IMR-90 (cell line): ENCODE data around the gene FOXK1. TPM values are rescaled to one million over a fixed set of nuclear protein-coding genes. Genes with fewer than 3 reads are reported as not detected.

ENCODE experiments used
- ATAC-seq: fragments of 200-7000 bp; cut with Tn5 transposase; 2 replicates; pipeline ENCODE4 v1.9.1; 2020; ENCODE audit warnings: low read depth, mild to moderate bottlenecking, moderate library complexity
- BruUV-seq: library from RNA; stranded (reverse); fragments of 400-500 nt; replicated peaks from 2 replicates; lab custom pipeline; 2021; lab: Mats Ljungman, UMichigan
- CTCF ChIA-PET: fragments of 300-600 bp; formaldehyde crosslinking; extraction: SDS; loops from one replicate; lab custom pipeline; 2021; ENCODE audit warnings: antibody characterized with exemption; lab: Yijun Ruan, JAX
- POLR2A ChIA-PET: fragments of 300-600 bp; sonication (Branson Sonifier 250); formaldehyde crosslinking; loops from one replicate; lab custom pipeline; 2022; ENCODE audit warnings: antibody characterized with exemption; ENCODE audit not compliant: unreplicated experiment; lab: Charles Lee
- DNase-seq: peaks from one replicate; pipeline ENCODE4 v3.0.0; 2013
- H2AFZ ChIP-seq: replicated peaks from 2 replicates; pipeline ENCODE3; 2013; ENCODE audit warnings: low read length, mild to moderate bottlenecking; ENCODE audit not compliant: poor library complexity
- H2AK5ac ChIP-seq: 2 replicates; pipeline ENCODE4 v1.6.1; 2013; ENCODE audit warnings: low read depth, low read length, inconsistent platforms
- H2AK9ac ChIP-seq: replicated peaks from 2 replicates; pipeline ENCODE3; 2013; ENCODE audit warnings: mild to moderate bottlenecking, low read depth, low read length, moderate library complexity; ENCODE audit not compliant: poor library complexity
- H2BK120ac ChIP-seq: 2 replicates; pipeline ENCODE4 v1.6.1; 2013; ENCODE audit warnings: low read depth, low read length, inconsistent platforms
- H2BK15ac ChIP-seq: 3 replicates; pipeline ENCODE4 v1.6.1; 2013; ENCODE audit warnings: low read depth, low read length, inconsistent platforms
- H2BK20ac ChIP-seq: 2 replicates; pipeline ENCODE4 v1.6.1; 2013; ENCODE audit warnings: low read depth, mild to moderate bottlenecking, inconsistent platforms, low read length, moderate library complexity
- H2BK5ac ChIP-seq: 2 replicates; pipeline ENCODE4 v1.6.1; 2013; ENCODE audit warnings: mild to moderate bottlenecking, low read depth, low read length, inconsistent platforms; ENCODE audit not compliant: poor library complexity, severe bottlenecking
- H3K14ac ChIP-seq: replicated peaks from 2 replicates; pipeline ENCODE4 v1.6.1; 2013; ENCODE audit warnings: low read depth, low read length, inconsistent platforms
- H3K18ac ChIP-seq: 2 replicates; pipeline ENCODE4 v1.6.1; 2013; ENCODE audit warnings: low read depth, low read length, control low read depth
- H3K23ac ChIP-seq: 2 replicates; pipeline ENCODE4 v1.6.1; 2013; ENCODE audit warnings: low read depth, low read length, inconsistent platforms
- H3K27ac ChIP-seq: 2 replicates; pipeline ENCODE4 v1.5.1; 2013; ENCODE audit warnings: mild to moderate bottlenecking, control low read depth, low read length; ENCODE audit not compliant: insufficient read depth
- H3K27me3 ChIP-seq: 2 replicates; pipeline ENCODE4 v1.6.1; 2013; ENCODE audit warnings: low read length; ENCODE audit not compliant: control insufficient read depth, insufficient read depth
- H3K36me3 ChIP-seq: 2 replicates; pipeline ENCODE4 v1.6.1; 2013; ENCODE audit warnings: low read length, mixed read lengths; ENCODE audit not compliant: control insufficient read depth, insufficient read depth
- H3K4ac ChIP-seq: 2 replicates; pipeline ENCODE4 v1.6.1; 2013; ENCODE audit warnings: low read depth, low read length, inconsistent platforms
- H3K4me1 ChIP-seq: 2 replicates; pipeline ENCODE4 v1.6.1; 2013; ENCODE audit warnings: low read length, mixed read lengths; ENCODE audit not compliant: control insufficient read depth, insufficient read depth
- H3K4me2 ChIP-seq: 2 replicates; pipeline ENCODE4 v1.6.1; 2013; ENCODE audit warnings: low read depth, mild to moderate bottlenecking, control low read depth, low read length, moderate library complexity
- H3K4me3 ChIP-seq: 2 replicates; pipeline ENCODE4 v1.5.1; 2013; ENCODE audit warnings: low read depth, mild to moderate bottlenecking, control low read depth, low read length, moderate library complexity; ENCODE audit not compliant: insufficient read depth
- H3K56ac ChIP-seq: 2 replicates; pipeline ENCODE4 v1.6.1; 2013; ENCODE audit warnings: low read length, inconsistent platforms; ENCODE audit not compliant: insufficient read depth; ENCODE audit errors: extremely low read depth
- H3K79me1 ChIP-seq, 2 experiments: 2 replicates each; pipeline ENCODE4 v1.6.1; 2013; ENCODE audit warnings: low read length in 2 of 2, inconsistent platforms in 1 of 2, low read depth in 1 of 2
- H3K9ac ChIP-seq: 2 replicates; pipeline ENCODE4 v1.6.1; 2013; ENCODE audit warnings: low read depth, low read length, control low read depth
- H3K9me1 ChIP-seq: 2 replicates; pipeline ENCODE4 v1.6.1; 2013; ENCODE audit warnings: low read length, inconsistent platforms; ENCODE audit not compliant: insufficient read depth
- H3K9me3 ChIP-seq: 2 replicates; pipeline ENCODE4 v1.6.1; 2013; ENCODE audit warnings: low read length; ENCODE audit not compliant: control insufficient read depth, insufficient read depth
- H4K20me1 ChIP-seq: 2 replicates; pipeline ENCODE4 v1.6.1; 2013; ENCODE audit warnings: low read length, inconsistent platforms; ENCODE audit not compliant: insufficient read depth
- H4K5ac ChIP-seq: 2 replicates; pipeline ENCODE4 v1.6.1; 2013; ENCODE audit warnings: mild to moderate bottlenecking, low read depth, low read length, control low read depth
- H4K8ac ChIP-seq, 2 experiments: 2 replicates each; pipeline ENCODE4 v1.6.1; 2013; ENCODE audit warnings: low read depth in 2 of 2, low read length in 2 of 2, control low read depth in 1 of 2, inconsistent platforms in 1 of 2
- H4K91ac ChIP-seq: 2 replicates; pipeline ENCODE4 v1.6.1; 2013; ENCODE audit warnings: low read depth, low read length, inconsistent platforms; ENCODE audit not compliant: insufficient read depth
- BHLHE40 ChIP-seq: fragments of 150-350 bp; IDR thresholded peaks from 2 replicates; pipeline ENCODE4 v1.6.1; 2016; ENCODE audit warnings: mild to moderate bottlenecking, low read depth, low read length
- NFE2L2 ChIP-seq: fragments of 150-350 bp; IDR thresholded peaks from 2 replicates; pipeline ENCODE4 v1.6.1; 2016; ENCODE audit warnings: low read depth, mild to moderate bottlenecking, low read length
- RAD21 ChIP-seq: IDR thresholded peaks from 2 replicates; pipeline ENCODE4 v1.6.1; 2012; ENCODE audit warnings: low read length, improper control_type of control experiment
- RCOR1 ChIP-seq: IDR thresholded peaks from 2 replicates; pipeline ENCODE4 v1.6.1; 2012; ENCODE audit warnings: mild to moderate bottlenecking, low read length, improper control_type of control experiment; ENCODE audit not compliant: insufficient replicate concordance
- RFX5 ChIP-seq: IDR thresholded peaks from 2 replicates; pipeline ENCODE4 v1.8.0; 2012; ENCODE audit warnings: low read depth, mild to moderate bottlenecking, low read length, moderate library complexity
- WGBS, 2 experiments: methylation state at CpG; one replicate each; pipeline versions ENCODE4 v1.1.5 to v1.1.7; 2013; ENCODE audit warnings: missing lambda C conversion rate in 2 of 2; ENCODE audit not compliant: insufficient read length in 1 of 2; ENCODE audit errors: extremely low coverage in 2 of 2; 5-methylcytosine and 5-hydroxymethylcytosine counted together
- dilution Hi-C: fragments of 300-500 bp; cut with HindIII; formaldehyde crosslinking; loops from one replicate; pipeline ENCODE4 v1.14.3; 2018; ENCODE audit warnings: low sequenced_read_pairs; ENCODE audit not compliant: unreplicated experiment
- in situ Hi-C: fragments of 300-500 bp; cut with MboI; formaldehyde crosslinking; loops from 3 replicates; pipeline ENCODE4 v1.14.3; 2019; ENCODE audit warnings: low sequenced_read_pairs, inconsistent platforms, mixed read lengths
- intact Hi-C: fragments of 100-400 bp; cut with micrococcal nuclease; formaldehyde crosslinking; loops from 2 replicates; pipeline ENCODE4 v1.10.0; 2022
- polyA plus RNA-seq, 3 experiments: library from polyadenylated mRNA; depleted of rRNA; stranded (reverse); fragments of >200 nt; gene quantifications; 2 replicates each; pipeline ENCODE4 v1.2.3, GENCODE V29; 2012; ENCODE audit warnings: low replicate concordance in 1 of 3
- total RNA-seq: library from RNA; depleted of rRNA; stranded (reverse); fragments of >200 nt; gene quantifications from 2 replicates; pipeline ENCODE4 v1.2.3, GENCODE V29; 2012

The FOXK1 gene
- total and polyA plus RNA-seq, 2 of the 4 experiments (the other 2 are of a cell fraction): 4.3 to 8.8 TPM

GRCh38 chr7:4785371-4785770, 103.3 kb downstream of the FOXK1 start:
- Histone ChIP-seq H2BK20ac (no peak overlapping the region), H3K9me1 (no peaks in the 10 kb centered on the region), H2BK120ac (no peak overlapping the region), H3K9me3 (no peaks in the 10 kb centered on the region), H3K4me2 (no peak overlapping the region), H2BK5ac (no peak overlapping the region), H3K56ac (no peak overlapping the region), H3K4ac (no peak overlapping the region), H4K5ac (no peak overlapping the region), H3K18ac (no peak overlapping the region), H3K9ac (no peak overlapping the region), H2AFZ (no peak overlapping the region), H4K8ac (no peak overlapping the region), H3K79me1 (peaks cover 4 to 12% of the 10 kb centered on the region in 2 experiments), H3K36me3 (peaks cover 86% of the 10 kb centered on the region), H4K20me1 (peaks cover 14% of the 10 kb centered on the region; the same call in 1 of the 2 replicates), H3K27me3 (no peaks in the 10 kb centered on the region), H3K4me3 (no peak overlapping the region), H3K23ac (no peak overlapping the region), H2BK15ac (no peak overlapping the region), H3K27ac (no peak overlapping the region), H3K14ac (no peak overlapping the region), H3K4me1 (no peaks in the 10 kb centered on the region), H2AK9ac (no peak overlapping the region), H2AK5ac (no peak overlapping the region), H4K91ac (no peak overlapping the region)
- intact Hi-C loops: no loop called here
- no peak for DNase-seq
- CTCF ChIA-PET: no interaction called here
- POLR2A ChIA-PET: no interaction called here
- dilution Hi-C loops: no loop called here
- ATAC-seq: no peak
- in situ Hi-C loops: no loop called here
- TF ChIP-seq BHLHE40: no peak
- no peak for TF ChIP-seq NFE2L2
- no peak for TF ChIP-seq RFX5
- no peak for TF ChIP-seq RAD21
- TF ChIP-seq RCOR1: no peak
- BruUV-seq: no TSS peak
- WGBS, 2 experiments: 94% methylated on average over 6 of the region's 20 CpGs; no CpG with 5 or more reads in 1 of the 2 experiments
